ENCODE data around the gene ID2.

The ID2 gene, protein sequence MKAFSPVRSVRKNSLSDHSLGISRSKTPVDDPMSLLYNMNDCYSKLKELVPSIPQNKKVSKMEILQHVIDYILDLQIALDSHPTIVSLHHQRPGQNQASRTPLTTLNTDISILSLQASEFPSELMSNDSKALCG

GRCh38 chr2:8681786-8682692, at the start of gene ID2:
ID2 (plus strand) TSS chr2:8682056; CDS start chr2:8682166, 110 bp downstream.
- DNase-seq: peak; percentile 91

DNA sequence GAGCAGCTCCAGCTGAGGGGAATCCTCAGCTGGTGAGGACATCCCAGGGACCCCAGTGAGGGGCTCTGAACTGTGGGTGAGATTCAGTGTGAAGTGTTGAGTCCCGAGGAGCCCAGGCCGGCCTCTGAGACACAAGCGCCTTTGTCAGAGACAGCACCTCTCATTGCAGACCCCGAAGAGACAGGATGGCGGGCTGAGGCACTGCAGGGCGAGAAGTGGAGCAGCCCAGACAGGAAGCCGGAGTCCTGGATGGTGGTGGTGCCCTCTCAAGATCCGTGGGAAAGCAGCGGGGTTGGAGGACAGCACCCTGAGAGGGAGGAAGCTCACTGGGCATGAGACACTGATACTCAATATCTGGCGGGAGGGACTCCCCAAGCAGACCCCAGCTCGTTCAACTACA, 49.1 kb upstream of the ID2 start:
- DNase-seq: no peak

DNA sequence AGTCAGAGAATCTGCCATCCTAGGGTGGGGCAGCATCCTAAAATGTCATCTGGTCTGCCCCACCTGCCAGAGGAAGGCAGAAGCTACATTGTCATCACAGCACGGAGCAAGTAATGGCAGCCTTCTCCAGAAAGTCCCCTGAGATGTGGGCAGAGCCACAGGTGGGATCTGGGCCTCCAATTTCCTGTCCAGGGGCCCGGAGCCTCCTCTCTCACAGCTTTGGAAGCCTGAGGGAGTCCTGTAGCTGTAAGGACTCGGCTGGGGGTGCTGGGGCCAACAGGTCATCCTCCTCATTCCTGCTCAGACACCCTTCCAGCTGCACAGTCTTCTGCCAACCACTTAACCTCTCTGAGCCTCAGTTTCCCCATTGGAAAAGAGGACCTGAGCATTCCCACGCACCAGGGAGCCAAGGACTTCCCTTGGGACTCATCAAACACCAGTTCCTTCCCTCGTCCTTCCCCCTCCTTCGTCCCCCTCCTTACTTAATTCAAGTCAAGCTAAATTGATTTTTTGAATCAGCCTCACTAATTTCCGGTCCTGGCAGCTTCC, 48.6 kb upstream of the ID2 start:
- DNase-seq: no peak

DNA sequence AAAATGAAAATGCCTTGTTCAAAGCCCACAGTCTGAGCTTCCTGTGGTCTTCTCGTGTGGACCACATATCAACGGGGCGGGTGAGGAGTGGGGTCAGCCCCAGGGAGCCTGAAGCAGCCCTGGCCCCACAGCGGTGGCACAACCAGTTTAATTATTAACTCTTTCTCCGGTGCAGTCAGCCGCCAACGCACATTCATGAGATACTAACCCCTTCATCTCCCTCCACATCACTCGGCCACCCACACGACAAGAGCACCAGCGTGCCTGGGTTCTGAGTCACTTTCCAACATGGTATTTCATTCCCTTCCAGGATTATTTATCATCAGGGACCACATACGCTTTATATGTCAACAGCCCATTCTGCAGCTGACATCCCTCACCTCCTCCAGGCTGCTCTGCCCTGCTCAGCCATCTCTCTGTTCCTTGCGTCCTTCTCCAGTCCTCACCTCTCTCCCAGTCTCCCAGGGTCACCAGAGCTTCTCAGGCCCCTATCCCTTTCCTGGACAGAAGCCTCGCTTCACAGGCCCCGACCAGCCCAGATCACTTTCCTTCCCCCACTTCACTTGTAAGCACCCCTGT, 48.0 kb upstream of the ID2 start:
- DNase-seq: no peak

DNA sequence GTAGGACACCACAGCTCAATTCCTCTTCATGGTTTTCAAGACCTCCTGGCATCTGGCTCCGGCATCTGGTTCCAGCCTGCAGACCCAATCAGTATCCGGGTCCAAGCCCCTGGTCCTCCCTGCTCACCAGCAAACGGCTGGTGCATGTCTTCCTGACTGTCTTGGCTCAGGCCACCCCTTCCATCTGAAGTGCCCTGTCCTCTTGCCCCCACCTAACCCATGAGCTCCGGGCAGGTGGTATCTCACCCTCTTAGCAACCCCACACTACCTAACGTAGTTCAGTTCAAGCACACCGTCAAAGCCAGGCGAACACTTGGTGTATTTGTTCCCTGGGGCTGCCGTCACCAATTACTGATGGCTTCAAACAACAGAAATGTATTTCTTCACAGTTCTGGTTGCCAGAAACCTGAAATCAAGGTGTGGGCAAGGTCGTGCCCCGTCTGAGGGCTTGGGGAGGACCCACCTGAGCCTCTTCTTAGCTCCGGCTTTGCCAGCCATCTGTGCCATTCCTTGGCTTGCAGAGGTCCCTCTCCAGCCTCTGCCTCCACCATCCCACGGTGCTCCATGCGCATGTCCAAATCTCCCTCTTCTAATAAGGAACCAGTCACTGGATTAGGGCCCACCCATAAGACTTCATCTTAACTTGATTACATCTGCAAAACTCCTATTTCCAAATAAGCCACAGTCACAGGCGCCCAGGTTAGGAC, 47.2 kb upstream of the ID2 start:
- DNase-seq: no peak

- no peak for DNase-seq
These were observed 45.8 kb upstream of the ID2 start for GRCh38 chr2:8636041-8636491.

DNA sequence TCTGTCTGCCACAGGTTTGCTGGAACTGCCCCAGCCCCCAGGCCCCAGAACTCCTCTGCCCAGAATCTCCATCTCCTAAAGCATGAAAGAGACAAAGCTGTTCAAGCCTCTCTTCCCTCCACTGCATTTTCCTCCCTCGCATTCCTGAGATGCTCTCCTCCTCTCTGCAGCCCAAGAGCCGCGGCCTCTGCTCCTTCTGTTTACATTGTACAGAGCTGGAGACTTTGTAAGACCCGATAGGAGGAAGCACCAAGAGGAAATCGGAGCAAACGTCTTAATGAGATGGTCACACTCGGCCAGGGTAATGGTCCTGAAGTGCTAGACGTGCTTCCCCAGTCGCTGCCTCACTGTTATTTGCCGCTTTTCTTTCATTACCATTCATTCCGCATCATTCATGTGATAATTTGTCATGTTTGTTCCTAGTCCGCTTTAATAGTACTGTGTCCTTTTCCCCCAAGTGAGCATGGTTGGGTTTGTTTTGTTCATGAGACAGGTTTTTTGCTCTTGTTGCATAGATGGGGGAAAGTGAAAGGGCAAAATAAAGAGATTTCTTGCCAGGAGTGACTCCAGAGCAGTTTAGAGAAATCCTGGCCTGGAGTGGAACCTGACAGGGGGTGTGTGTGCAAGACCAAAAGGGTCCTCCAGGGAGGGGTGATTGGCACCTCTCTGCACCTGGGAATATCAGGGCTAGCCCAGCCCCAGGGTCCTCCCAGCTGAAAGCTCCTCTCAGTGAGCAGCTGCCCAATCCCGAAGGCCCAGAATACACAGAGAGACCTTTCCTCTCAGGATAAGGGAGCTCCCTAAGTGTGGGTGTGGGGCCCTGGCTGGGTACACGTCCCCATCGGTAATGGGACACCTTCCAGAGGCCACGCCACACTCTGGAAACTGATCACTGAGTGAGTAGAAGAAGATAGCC, 44.9 kb upstream of the ID2 start:
- no peak for DNase-seq

DNA sequence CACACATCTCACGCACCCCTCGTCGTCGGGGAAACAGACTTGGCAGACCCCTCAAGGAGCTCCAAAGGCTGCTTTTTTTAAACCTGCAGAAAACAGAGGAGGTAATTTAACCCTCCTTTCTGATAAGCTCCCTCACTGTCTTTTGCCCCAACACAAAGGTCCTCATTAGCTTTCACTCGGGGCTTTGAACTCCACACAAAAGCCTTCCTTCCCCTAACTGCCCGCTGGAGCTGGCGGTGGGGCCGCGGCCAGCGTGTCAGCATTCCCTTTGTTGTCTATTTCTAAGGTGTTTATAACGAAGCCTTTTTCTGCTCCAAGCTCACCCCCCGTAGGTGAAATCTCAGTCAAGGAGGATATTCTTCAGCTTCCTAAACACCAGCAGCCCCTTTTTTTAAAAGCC, 43.5 kb upstream of the ID2 start:
- DNase-seq: no peak

DNA sequence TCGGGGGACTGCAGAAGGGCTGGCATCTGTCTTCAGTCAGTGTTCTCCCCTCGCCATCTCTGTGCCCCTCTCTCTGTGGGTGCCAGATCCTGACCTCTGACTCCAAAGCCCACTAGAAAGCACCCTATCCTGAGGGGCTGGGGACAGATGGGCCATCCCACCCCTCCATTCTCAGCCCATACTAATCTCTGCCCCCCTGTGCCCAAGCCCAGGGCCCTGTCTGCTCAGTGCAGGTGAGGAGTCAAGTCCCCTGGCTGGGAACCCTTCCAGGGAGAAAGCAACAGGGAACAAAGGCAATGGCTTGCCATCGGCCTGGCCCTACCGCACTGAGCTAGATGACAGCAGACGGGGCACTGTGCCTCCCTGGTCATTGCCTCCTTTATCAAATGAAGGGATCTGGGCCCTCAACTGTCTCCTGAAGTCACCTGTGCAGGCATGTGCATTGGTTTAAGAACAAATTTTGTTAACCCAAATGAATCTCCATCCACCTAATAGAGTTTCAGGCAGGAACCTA, 42.7 kb upstream of the ID2 start:
- DNase-seq: no peak

DNA sequence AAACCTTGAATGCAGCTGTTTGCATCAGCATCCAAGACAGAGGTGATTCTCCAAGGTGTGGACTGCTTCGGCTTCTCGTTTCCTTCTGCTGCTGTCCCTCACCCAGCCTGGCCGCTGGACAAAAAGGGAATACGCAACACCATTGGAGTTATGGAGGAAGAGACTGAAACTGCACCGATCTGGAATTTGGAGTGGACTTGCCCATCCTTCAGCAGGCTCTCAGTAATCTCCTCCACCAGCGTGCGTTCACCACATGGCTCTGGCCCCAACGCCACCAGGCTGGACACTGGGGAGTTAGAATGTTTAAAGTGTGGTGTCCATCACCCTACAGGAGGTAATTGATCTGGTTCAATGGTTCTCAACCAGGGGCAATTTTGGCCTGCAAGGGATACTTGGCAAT, 41.4 kb upstream of the ID2 start:
- no peak for DNase-seq

GRCh38 chr2:8641301-8641965, 40.4 kb upstream of the ID2 start:
- no peak for DNase-seq

DNA sequence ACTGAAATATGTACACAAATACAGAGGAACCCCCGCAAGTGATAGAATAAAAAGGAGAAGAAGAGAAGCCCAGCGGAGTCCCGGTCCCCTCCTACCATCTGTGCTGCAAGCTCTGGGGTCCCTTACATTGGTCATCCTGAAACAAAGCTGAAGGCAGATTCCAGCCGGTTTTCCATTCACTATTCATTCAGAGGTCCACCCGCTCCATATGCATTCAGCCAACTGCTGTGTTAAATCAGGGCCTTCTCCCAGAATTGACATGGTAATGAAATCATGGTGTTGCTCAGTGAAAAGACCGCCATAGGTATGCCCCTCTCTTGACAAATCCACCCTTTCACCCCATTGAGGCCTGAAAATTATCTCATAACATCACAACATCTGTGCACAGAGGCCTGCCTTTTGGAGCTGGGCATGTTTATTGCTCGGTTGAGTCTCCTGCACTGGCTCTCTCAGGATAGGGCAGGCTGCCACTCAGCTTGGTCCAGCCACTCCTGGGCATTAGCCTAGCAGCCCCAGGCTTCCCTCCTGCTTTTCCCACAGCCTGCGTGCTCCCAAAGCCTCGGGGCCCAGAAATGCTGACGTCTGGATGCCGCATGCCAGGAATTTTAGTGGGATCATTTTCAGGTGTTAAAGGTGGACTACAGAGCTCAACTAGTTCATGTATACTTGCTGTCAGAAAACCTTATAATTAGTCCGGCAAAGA, 39.3 kb upstream of the ID2 start:
- no peak for DNase-seq

- no peak for DNase-seq
These were observed 38.4 kb upstream of the ID2 start for GRCh38 chr2:8643250-8643995.

DNA sequence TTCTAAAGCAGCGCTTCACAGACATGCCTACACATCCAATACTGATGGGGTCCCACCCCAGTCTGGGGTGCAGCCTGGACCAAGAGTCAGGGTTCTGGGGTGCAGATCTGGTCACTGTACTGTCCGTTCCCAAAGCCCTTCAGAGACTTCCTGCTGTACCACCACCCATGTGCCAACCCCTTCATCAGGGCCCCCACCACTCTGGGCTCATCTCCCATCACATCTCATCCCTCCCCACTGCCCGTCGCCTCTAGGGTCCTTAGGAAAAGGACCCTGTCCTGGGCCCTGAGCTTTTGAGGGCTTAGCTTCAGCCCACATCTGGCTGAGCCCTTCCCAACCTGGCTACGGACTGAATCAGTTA, 37.9 kb upstream of the ID2 start:
- DNase-seq: no peak

- no peak for DNase-seq
These were observed 37.2 kb upstream of the ID2 start for GRCh38 chr2:8644605-8645175.

DNA sequence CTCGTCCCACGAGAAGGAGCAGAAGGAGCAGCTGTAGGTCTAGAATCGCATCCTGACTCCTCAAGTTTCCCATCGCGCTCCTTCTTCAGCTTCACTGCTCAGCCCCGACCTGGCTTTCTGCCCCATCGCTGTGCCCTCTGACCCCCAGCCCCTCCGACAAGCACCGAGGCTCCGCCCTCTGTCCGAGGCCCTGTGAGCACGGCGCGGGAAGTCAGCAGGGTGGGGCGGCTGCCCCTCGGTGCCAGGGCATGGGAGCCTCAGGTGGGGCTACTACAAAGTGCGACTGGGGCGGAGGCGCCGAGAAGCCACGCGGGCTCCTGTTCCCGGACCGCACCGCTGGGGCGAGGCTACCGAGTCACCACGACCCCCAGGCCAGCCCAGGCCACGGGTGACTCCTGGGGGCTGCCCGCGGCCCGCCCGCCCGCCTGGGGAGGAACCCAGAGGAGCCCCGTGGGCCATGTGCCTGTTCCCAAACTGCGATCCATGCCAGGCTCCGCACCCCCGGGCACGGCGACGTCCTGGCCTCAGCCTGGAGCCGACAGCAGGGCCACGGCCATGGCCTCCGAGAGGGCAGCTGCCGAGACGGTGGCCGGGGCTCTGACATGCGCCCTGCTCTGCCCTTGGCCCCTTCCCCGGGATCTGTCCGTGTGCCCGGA, 36.6 kb upstream of the ID2 start:
- DNase-seq: no peak

DNA sequence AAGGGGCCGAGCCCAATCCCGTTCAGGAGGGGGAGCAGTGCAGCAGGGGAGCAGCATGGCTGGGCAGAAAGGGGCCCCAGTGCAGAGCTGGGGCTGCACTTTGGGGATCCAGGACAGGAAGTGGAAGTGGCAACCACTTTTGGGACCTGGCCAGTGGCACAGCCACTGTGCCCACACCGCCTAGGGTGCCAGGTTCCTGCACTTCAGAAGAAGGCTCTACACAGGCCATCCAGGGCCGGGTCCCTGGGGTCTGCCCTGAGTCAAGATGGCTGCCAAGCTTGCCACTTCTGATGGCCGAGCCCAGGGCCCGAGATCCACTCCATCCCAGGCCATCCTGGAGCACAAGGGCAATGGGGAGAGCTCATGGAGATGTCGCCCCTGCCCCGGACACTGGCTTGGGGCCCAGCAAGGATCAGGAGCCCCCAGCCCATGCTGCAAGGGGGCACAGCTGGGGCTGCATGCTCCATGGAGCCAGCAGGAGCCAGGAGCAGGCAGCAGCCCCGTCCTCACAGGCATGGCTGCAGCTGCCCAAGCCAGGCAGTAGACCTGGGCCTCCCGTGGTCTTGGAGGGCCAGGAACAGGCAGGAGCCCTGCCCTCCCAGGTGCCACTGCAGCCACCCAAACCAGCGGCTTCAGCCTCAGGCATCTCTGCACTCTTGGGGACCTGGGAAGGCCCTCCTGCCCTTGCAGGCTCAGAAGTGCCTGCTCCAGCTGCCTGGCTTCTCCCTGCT, 35.0 kb upstream of the ID2 start:
- no peak for DNase-seq

DNA sequence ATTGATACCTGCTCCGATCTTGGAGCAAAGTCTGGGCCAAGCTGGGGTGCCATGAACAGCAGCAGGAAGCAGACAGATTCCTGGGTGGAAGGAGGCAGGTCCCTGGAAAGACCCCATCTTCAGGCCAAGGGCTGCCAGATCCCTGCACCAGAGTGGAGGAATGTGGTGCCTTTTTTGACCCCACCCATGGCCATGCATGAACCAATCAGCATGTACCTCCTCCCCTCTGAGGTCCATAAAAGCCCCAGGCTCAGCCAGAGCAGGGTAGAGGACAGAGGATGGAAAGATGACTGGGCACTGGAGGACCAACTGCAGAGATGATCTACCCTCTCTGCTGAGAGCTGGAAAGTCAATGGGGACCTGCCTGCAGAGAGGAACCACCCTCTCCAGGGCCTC, 34.4 kb upstream of the ID2 start:
- no peak for DNase-seq

All from NCI-H2029 treated with DMSO at 0.1 percent for 48 hours (cell line).